Gastrocnemius medialis (tissue), 4 donors: ENCODE data around the gene POLE.

Experiments used
- CTCF ChIP-seq, 5 experiments: fragments of 450-650 bp in 3 of 5; fragments of 200-600 bp in 2 of 5; sonication (generic) in 2 of 5; IDR thresholded peaks in 4 of 5; conservative IDR thresholded peaks in 1 of 5; 1 replicate in 4 of 5; 2 replicates in 1 of 5; pipeline ENCODE4 v1.5.1; 2016 to 2019; ENCODE audit warnings: antibody characterized with exemption in 5 of 5, mild to moderate bottlenecking in 3 of 5, moderate library complexity in 3 of 5
- POLR2A ChIP-seq, 2 donors: fragments of 450-650 bp; IDR thresholded peaks; one replicate each; pipeline ENCODE4 v1.6.1; 2017; ENCODE audit warnings: antibody characterized with exemption in 2 of 2, mild to moderate bottlenecking in 2 of 2, moderate library complexity in 2 of 2

DNA sequence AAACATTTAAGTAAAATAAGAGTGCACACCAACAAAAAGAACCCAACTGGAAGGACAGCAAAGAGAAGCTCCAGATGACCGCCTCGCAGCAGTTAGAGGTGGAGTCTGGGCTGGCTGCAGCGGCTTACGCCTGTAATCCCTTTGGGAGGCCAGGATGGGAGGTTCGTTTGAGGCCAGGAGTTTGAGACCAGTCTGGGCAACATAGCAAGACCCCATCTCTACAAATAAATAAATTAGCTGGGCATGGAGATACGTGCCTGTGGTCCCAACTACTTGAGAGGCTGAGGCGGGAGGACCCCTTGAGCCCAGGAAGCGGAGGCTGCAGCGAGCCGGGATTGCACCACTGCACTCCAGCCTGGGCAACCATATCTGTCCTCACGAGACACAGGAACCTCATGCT lies 92.0 kb downstream of the POLE start:
- TF ChIP-seq CTCF (IDR thresholded peaks at IDR 0.05 in 4 of 5, conservative IDR thresholded peaks at IDR 0.05 in 1 of 5) (no peak), POLR2A (IDR thresholded peaks at IDR 0.05) (no peak)
